SK-N-SH (cell line): Measurements from ENCODE around the gene COLEC11. TPM values are rescaled to one million over a fixed set of nuclear protein-coding genes. Genes with fewer than 3 reads are reported as not detected.

Experiments
- CTCF ChIA-PET: fragments of 300-600, 350-600 bp; formaldehyde crosslinking; extraction: SDS; loops from one replicate; lab custom pipeline; 2021; lab: Yijun Ruan, JAX
- POLR2A ChIA-PET: fragments of 350-600 bp; sonication (Branson Sonifier 250); formaldehyde crosslinking; extraction: SDS; loops from one replicate; lab custom pipeline; 2020; ENCODE audit warnings: antibody characterized with exemption, inconsistent platforms; lab: Yijun Ruan, JAX
- DNase-seq: peaks from one replicate; pipeline ENCODE4 v3.0.0; 2012
- H2AFZ ChIP-seq: fragments of 200-600 bp; sonication (generic); 2 replicates; pipeline ENCODE4 v1.8.1; 2016; ENCODE audit warnings: antibody characterized with exemption, mild to moderate bottlenecking, low read depth
- H3F3A ChIP-seq: fragments of 200-600 bp; sonication (generic); replicated peaks from 2 replicates; pipeline ENCODE3; 2016; ENCODE audit warnings: antibody characterized with exemption, mild to moderate bottlenecking; ENCODE audit not compliant: insufficient read depth
- H3K27ac ChIP-seq, 2 experiments: fragments of 200-500 bp in 1 of 2; fragments of 200-600 bp in 1 of 2; sonication (Bioruptor generic) in 1 of 2; sonication (generic), shearing (Covaris generic) in 1 of 2; 2 replicates each; pipeline versions ENCODE4 v1.5.1 to v1.6.1; 2014 to 2016; ENCODE audit warnings: low read depth in 2 of 2, inconsistent platforms in 1 of 2, low read length in 1 of 2, mild to moderate bottlenecking in 1 of 2, mixed read lengths in 1 of 2
- H3K27me3 ChIP-seq: fragments of 200-600 bp; sonication (generic), shearing (Covaris generic); 2 replicates; pipeline ENCODE4 v1.6.1; 2016; ENCODE audit warnings: mixed run types; ENCODE audit not compliant: insufficient read depth
- H3K36me3 ChIP-seq, 2 experiments: fragments of 200-500 bp in 1 of 2; fragments of 200-600 bp in 1 of 2; sonication (Bioruptor generic) in 1 of 2; sonication (generic) in 1 of 2; replicated peaks in 1 of 2; 2 replicates each; pipeline versions ENCODE3 to v1.5.1; 2014 to 2016; ENCODE audit warnings: low read length in 1 of 2, mild to moderate bottlenecking in 1 of 2; ENCODE audit not compliant: insufficient read depth in 2 of 2, control insufficient read depth in 1 of 2
- H3K4me1 ChIP-seq, 2 experiments: fragments of 200-500 bp in 1 of 2; fragments of 200-600 bp in 1 of 2; sonication (Bioruptor generic) in 1 of 2; sonication (generic), shearing (Covaris generic) in 1 of 2; 2 replicates each; pipeline versions ENCODE4 v1.5.1 to v1.6.1; 2014 to 2016; ENCODE audit warnings: low read depth in 1 of 2, low read length in 1 of 2, mixed run types in 1 of 2; ENCODE audit not compliant: insufficient read depth in 2 of 2, control insufficient read depth in 1 of 2
- H3K4me2 ChIP-seq: fragments of 200-600 bp; sonication (generic), shearing (Covaris generic); 2 replicates; pipeline ENCODE4 v1.6.1; 2017; ENCODE audit warnings: mixed run types
- H3K4me3 ChIP-seq, 2 experiments: fragments of 200-500 bp in 1 of 2; fragments of 200-600 bp in 1 of 2; sonication (Bioruptor generic) in 1 of 2; sonication (generic), shearing (Covaris generic) in 1 of 2; 2 replicates each; pipeline versions ENCODE4 v1.5.1 to v1.8.1; 2014 to 2016; ENCODE audit warnings: low read depth in 2 of 2, inconsistent platforms in 1 of 2, low read length in 1 of 2, mild to moderate bottlenecking in 1 of 2, mixed read lengths in 1 of 2, moderate library complexity in 1 of 2
- H3K79me2 ChIP-seq: fragments of 200-600 bp; sonication (generic); 2 replicates; pipeline ENCODE4 v1.8.1; 2017; ENCODE audit warnings: mild to moderate bottlenecking; ENCODE audit not compliant: insufficient read depth
- H3K9ac ChIP-seq: fragments of 200-600 bp; sonication (generic); 2 replicates; pipeline ENCODE4 v1.6.1; 2017; ENCODE audit warnings: mixed run types
- H3K9me2 ChIP-seq: fragments of 200-600 bp; sonication (generic); 2 replicates; pipeline ENCODE4 v1.6.1; 2017; ENCODE audit warnings: mixed run types
- H3K9me3 ChIP-seq: fragments of 200-600 bp; sonication (generic); 2 replicates; pipeline ENCODE4 v1.6.1; 2017; ENCODE audit warnings: mixed run types, mild to moderate bottlenecking, moderate library complexity
- H4K20me1 ChIP-seq: fragments of 200-600 bp; sonication (generic); 2 replicates; pipeline ENCODE4 v1.6.1; 2017; ENCODE audit warnings: mild to moderate bottlenecking, mixed run types; ENCODE audit not compliant: insufficient read depth
- CHD2 ChIP-seq: fragments of 150-350 bp; IDR thresholded peaks from 2 replicates; pipeline ENCODE4 v1.6.1; 2018; ENCODE audit warnings: low read length; ENCODE audit not compliant: partially characterized antibody
- CTCF ChIP-seq: fragments of 200-600 bp; sonication (generic); IDR thresholded peaks from 2 replicates; pipeline ENCODE4 v1.6.1; 2017; ENCODE audit warnings: antibody characterized with exemption, mild to moderate bottlenecking, moderate library complexity
- ELF1 ChIP-seq: IDR thresholded peaks from 2 replicates; pipeline ENCODE4 v1.4.0; 2012
- JUND ChIP-seq: IDR thresholded peaks from 2 replicates; pipeline ENCODE4 v1.4.0; 2012
- MEF2A ChIP-seq: IDR thresholded peaks from 2 replicates; pipeline ENCODE4 v1.4.0; 2012; ENCODE audit warnings: low read depth, borderline replicate concordance
- MXI1 ChIP-seq: IDR thresholded peaks from 2 replicates; pipeline ENCODE4 v1.6.1; 2012; ENCODE audit warnings: mild to moderate bottlenecking, low read depth, low read length, improper control_type of control experiment
- NFIC ChIP-seq: IDR thresholded peaks from 2 replicates; pipeline ENCODE4 v1.4.0; 2012; ENCODE audit warnings: borderline replicate concordance
- PBX3 ChIP-seq: IDR thresholded peaks from 2 replicates; pipeline ENCODE4; 2012
- POLR2AphosphoS5 ChIP-seq: IDR thresholded peaks from 2 replicates; pipeline ENCODE4 v1.6.1; 2012; ENCODE audit warnings: low read depth, low read length
- RAD21 ChIP-seq: IDR thresholded peaks from 2 replicates; pipeline ENCODE4 v1.6.1; 2012; ENCODE audit warnings: mild to moderate bottlenecking, low read length
- RXRA ChIP-seq: IDR thresholded peaks from 2 replicates; pipeline ENCODE4 v1.4.0; 2012; ENCODE audit warnings: low read depth, mild to moderate bottlenecking, borderline replicate concordance
- SIN3A ChIP-seq: IDR thresholded peaks from 2 replicates; pipeline ENCODE4 v1.6.1; 2012; ENCODE audit warnings: low read depth, mild to moderate bottlenecking, low read length, moderate library complexity, borderline replicate concordance
- SMC3 ChIP-seq: IDR thresholded peaks from 2 replicates; pipeline ENCODE4 v1.6.1; 2012; ENCODE audit warnings: low read depth, low read length, improper control_type of control experiment
- TAF1 ChIP-seq: IDR thresholded peaks from 2 replicates; pipeline ENCODE4 v1.6.1; 2012; ENCODE audit warnings: low read depth, mild to moderate bottlenecking, low read length, moderate library complexity, borderline replicate concordance
- TEAD4 ChIP-seq: IDR thresholded peaks from 2 replicates; pipeline ENCODE4 v1.4.0; 2012; ENCODE audit warnings: mild to moderate bottlenecking, borderline replicate concordance; ENCODE audit not compliant: insufficient read depth
- USF1 ChIP-seq: IDR thresholded peaks from 2 replicates; pipeline ENCODE4 v1.4.0; 2012; ENCODE audit warnings: low read depth, borderline replicate concordance
- USF2 ChIP-seq: fragments of 150-350 bp; IDR thresholded peaks from 2 replicates; pipeline ENCODE4 v1.6.1; 2017; ENCODE audit warnings: antibody characterized with exemption, low read length, low read depth, borderline replicate concordance
- YY1 ChIP-seq: IDR thresholded peaks from 2 replicates; pipeline ENCODE4 v1.4.0; 2012; ENCODE audit warnings: low read depth, mild to moderate bottlenecking
- ZBTB33 ChIP-seq: IDR thresholded peaks from 2 replicates; pipeline ENCODE4 v1.4.0; 2012; ENCODE audit warnings: low read depth, borderline replicate concordance
- WGBS: methylation state at CpG from one replicate; pipeline ENCODE4 v1.1.6; 2017; ENCODE audit warnings: low lambda C conversion rate; 5-methylcytosine and 5-hydroxymethylcytosine counted together
- polyA plus RNA-seq, 3 experiments: library from polyadenylated mRNA; depleted of rRNA; stranded (reverse); fragments of >200 nt; gene quantifications; 2 replicates each; pipeline ENCODE4 v1.2.3, GENCODE V29; 2012

Gene COLEC11
- polyA plus RNA-seq, 1 of the 3 experiments (the other 2 are of a cell fraction), result 8.7 TPM

GRCh38 chr2:3646446-3646845 is 51.5 kb downstream of the COLEC11 start:
- no peak overlapping the region for H3K4me2 ChIP-seq
- H3K9me2 ChIP-seq, result no peaks in the 10 kb centered on the region
- WGBS, result 85% methylated on average over 8 of the region's 8 CpGs
- no peaks in the 10 kb centered on the region for H3K27me3 ChIP-seq
- no peak overlapping the region for H3K9ac ChIP-seq
- no peak overlapping the region for H3K4me3 ChIP-seq
- no peak for TF ChIP-seq NFIC
- no peak for TF ChIP-seq SMC3
- no peak for TF ChIP-seq TAF1
- no peak for TF ChIP-seq JUND
- no peak for TF ChIP-seq SIN3A
- no peak for TF ChIP-seq USF1
- no peak for TF ChIP-seq RAD21
- no peak for TF ChIP-seq PBX3
- TF ChIP-seq CTCF, result no peak
- TF ChIP-seq USF2, result no peak
- no peak for TF ChIP-seq ELF1
- no peak for TF ChIP-seq MXI1
- no peaks in the 10 kb centered on the region for H4K20me1 ChIP-seq
- H3K9me3 ChIP-seq, result no peaks in the 10 kb centered on the region
- H3K79me2 ChIP-seq, result no peaks in the 10 kb centered on the region
- H3K4me1 ChIP-seq, result peaks cover 0 to 12% of the 10 kb centered on the region in 2 experiments; a peak in 2 of 4 replicates
- H3F3A ChIP-seq, result no peaks in the 10 kb centered on the region
- ChIA-PET POLR2A (no interaction called here), CTCF (no interaction called here)
- H3K27ac ChIP-seq, result no peak overlapping the region
- no peak for DNase-seq
- H3K36me3 ChIP-seq, result peaks cover 0 to 2% of the 10 kb centered on the region in 2 experiments
- H2AFZ ChIP-seq, result no peak overlapping the region

- no peak for DNase-seq
- WGBS, result 61% methylated on average over 13 of the region's 13 CpGs
- H4K20me1 ChIP-seq, result no peaks in the 10 kb centered on the region
- no peaks in the 10 kb centered on the region for H3K27me3 ChIP-seq
- peaks cover 0 to 2% of the 10 kb centered on the region in 2 experiments for H3K36me3 ChIP-seq
- H3K4me2 ChIP-seq, result no peak overlapping the region
- H3K9ac ChIP-seq, result no peak overlapping the region
- no peak overlapping the region for H2AFZ ChIP-seq
- no peak overlapping the region for H3K4me3 ChIP-seq
- TF ChIP-seq TAF1, result no peak
- no peak for TF ChIP-seq CHD2
- no peak for TF ChIP-seq TEAD4
- no peak for TF ChIP-seq YY1
- no peak for TF ChIP-seq RXRA
- TF ChIP-seq MEF2A, result no peak
- no peak for TF ChIP-seq PBX3
- TF ChIP-seq NFIC, result no peak
- TF ChIP-seq SIN3A, result no peak
- no peak for TF ChIP-seq JUND
- no peak for TF ChIP-seq POLR2AphosphoS5
- no peak for TF ChIP-seq ZBTB33
- TF ChIP-seq, all 33 proteins: peak for 0
- no peaks in the 10 kb centered on the region for H3K9me3 ChIP-seq
- no peaks in the 10 kb centered on the region for H3K9me2 ChIP-seq
- ChIA-PET CTCF (no interaction called here), POLR2A (no interaction called here)
- no peaks in the 10 kb centered on the region for H3K79me2 ChIP-seq
- H3K27ac ChIP-seq, result no peak overlapping the region
- no peaks in the 10 kb centered on the region for H3F3A ChIP-seq
- H3K4me1 ChIP-seq, result peaks cover 0 to 20% of the 10 kb centered on the region in 2 experiments; a peak in 2 of 4 replicates
Observed at GRCh38 chr2:3647246-3647645, 52.3 kb downstream of the COLEC11 start.
